ENCODE data around the gene CCNL2.

Gene CCNL2

DNA sequence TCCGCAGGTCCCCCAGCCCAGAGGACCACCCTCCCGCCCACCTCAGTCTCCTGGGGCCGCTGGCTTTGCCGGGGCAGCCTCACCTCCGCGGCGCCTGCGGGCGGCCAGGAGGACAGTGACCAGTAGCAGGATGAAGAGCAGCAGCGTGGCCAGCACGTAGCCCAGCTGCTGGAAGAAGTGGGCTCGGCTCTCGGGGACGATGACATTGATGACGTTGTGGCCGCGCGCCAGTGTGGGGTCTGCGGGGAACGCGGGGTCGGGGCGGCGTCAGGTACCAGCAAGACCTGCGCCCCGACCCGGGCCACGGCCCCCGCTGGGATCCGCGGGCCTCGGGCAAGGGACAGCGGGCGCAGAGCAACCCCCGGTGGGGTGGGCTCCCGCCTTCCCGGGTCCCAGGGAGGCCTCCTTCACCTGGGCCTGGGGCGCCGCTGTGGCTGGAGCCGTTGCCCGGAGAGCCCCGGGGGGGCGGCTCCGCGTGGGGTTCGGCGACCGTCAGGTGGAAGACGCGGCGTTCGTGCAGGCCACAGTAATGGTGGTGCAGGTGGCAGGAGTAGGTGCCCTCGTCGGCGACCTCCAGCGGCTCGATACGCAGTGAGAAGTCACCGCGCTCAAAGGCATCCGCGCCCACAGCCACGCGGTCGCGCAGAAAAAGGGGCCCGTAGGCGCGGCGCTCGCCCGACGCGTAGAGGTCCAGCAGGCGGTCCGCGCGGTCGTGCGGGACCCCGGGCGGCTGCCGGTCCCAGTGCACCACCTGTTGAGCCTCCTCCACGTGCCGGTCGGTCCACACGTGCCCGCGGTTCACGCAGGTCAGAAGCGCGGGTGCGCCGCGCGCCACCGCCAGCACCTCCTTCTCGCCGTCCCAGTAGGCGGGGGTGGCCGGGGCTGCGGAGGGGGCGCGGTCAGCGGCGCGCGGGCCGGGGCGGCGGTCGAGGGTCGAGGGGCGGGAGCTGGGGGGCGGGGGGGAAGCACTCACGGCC lies 44.6 kb downstream of the CCNL2 start:
- no peak for DNase-seq

- DNase-seq: no peak
These were observed 45.6 kb downstream of the CCNL2 start for GRCh38 chr1:1353389-1354151.

DNA sequence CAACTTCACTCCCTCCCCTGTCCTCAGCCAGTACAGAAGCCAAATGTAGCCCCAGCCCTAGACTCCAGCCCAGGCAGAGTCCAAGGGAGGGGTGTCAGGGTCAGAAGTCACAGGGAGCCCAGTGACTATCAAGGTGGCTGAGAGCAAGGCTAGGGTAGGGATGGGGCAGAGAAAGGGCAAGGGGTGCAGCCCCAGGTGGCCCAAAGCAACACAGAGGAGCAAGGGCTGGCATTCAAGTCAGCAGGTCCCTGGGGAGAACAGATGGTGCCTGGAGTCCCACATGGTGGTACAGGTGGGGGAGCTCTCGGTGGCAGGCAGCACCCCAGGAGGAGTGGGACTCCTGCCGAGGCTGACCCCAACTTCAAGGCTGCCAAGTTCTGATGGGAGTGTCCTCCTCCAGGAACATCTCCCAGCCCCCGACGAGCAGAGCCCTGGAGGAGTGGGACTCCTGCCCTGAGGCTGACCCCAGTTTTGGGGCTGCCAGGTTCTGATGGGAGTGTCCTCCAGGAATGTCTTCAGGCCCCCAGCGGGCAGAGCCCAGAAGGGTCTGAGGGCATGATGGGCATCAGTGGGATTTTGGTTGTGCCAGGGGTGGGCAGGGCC lies 46.2 kb downstream of the CCNL2 start:
- no peak for DNase-seq

GRCh38 chr1:1351511-1352427 lies 47.4 kb downstream of the CCNL2 start:
- no peak for DNase-seq

- no peak for DNase-seq
These were observed 49.7 kb downstream of the CCNL2 start, which contains the start of gene DVL1 for GRCh38 chr1:1349256-1350012. Gene DVL1 (minus strand): TSS chr1:1349418. CDS start chr1:1349065, 353 bp downstream.

DNA sequence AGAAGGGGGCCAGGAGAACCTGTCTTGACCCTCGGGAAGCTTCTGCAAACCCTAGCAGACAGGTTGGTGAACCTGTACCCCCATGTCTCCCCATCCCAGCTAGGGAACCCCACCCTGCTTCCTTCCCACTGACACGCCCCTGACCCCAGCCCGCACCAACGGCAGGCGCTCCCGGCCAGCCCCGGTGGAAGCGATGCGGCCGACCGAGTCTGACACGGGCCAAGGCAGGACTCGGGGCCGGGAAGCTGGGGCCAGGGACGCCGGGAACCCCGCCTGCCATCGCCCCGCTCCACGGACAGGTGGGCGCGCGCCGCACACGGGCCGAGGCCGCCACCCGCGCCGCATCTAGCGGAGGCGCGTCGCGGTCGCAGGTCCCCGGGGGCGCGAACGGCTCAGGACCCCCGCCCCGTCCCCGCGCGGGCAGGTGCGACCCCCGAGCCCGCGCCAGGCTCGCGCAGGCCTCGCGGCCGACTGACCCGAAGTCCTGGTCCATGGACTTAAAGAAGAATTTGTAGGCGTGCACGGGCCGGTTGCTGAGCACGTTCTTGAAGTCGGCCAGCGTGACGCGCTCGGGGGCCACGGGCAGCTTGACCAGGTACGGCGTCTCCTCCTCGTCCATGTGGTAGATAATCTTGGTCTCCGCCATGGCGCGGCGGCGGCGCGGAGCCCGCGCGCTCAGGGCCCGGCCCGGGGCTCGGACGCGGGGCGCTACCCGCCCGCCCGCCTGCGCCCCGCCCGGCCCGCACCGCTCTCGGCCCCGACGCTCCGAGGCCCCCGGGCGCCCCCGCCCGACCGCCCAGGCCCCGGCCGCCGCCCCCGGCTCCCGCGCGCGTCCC lies 50.5 kb downstream of the CCNL2 start:
- DNase-seq: no peak

DNA sequence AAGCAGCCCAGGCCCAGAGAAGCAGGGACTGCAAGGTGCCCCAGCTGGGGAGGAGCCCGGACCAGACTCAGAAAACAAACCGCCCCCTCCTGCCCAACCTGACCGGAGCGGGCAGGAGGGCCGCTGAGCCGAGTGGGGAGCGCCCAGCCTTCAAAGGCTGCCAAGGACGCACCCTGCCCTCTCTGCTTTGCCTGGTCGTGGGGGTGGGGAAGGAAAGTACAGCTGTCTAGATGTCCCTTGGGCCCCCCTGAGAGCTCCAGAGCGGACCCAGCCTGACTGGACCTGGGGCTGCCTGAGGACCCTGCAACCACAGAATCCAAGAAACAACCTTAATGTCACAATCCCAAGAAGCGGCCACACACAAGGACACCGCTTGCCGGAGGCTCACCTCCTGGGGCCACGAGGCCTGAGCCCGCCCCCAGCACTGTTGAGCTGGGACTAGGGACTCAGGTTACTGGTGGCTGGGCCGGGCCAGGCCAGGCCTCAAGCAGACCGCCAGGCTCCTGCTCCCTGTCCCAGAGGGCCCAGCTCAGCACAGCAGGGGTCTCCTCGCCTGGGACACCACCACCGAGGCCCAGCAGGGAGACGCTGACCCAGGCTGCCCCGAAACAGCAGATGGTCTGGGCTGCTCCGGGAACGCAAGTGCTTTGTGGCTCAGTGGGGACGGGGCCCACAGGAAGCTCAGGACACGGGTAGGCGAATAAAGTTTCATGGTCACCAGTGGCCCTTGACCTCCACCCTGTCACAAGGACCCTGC lies 51.3 kb downstream of the CCNL2 start:
- DNase-seq: no peak

DNA sequence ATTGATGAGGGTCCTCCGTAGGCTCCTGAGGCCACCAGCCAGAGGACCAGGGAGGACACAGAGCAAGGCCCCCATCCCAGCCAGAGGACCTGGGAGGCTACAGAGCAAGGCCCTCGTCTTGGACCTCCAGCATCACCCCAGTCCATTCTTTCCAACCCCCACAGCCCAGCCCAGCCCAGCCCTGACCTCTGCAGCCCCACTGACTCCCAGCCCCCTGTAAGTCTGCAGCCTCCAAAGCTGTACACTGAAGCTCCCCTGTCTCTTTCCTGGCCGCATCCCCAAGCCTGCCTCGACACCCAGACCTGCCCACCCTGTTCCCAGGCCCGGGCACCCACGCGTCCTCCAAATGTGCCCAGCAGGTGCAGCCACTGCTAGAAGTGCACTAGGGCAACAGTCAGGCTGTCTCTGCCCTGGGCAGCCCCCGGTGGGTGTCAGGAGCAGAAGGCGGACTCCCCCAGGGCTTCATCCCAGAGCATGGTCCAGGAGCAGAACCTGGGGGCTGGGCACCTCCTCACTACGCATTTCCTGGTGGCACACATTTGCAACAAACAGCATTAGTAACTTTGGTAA lies 52.0 kb downstream of the CCNL2 start:
- DNase-seq: no peak

GRCh38 chr1:1346501-1346890 lies 52.6 kb downstream of the CCNL2 start:
- DNase-seq: no peak

DNA sequence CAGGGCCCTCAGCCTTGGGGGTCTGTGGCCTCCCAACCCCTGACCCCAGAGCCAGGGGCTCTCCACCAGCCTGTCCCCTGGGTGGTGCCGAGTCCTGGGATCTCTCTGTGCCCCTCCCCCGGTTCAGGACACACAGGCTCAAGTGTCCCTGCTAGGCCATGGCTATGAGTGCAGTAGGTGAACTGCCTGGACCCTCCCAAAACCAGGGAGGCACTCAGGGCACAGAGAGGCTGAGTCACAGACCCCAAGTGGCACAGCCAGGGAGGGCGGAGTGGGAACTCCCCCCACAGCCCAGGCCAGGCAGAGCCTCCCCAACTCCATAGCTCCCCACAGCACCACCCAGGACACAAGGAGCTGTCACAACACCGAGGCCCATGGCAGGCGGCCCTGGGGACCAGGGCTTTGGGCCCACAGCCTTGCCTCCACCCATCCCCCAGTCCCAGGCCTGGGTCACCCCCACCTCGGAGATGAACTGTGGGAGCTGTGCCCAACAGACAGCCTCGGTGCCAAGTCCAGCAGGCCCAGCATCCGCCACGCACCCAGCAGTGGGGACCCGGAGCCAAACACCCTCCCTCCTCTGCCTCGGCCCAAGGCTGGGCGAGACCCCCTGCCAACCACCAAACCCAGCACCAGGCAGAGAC lies 53.2 kb downstream of the CCNL2 start:
- no peak for DNase-seq

DNA sequence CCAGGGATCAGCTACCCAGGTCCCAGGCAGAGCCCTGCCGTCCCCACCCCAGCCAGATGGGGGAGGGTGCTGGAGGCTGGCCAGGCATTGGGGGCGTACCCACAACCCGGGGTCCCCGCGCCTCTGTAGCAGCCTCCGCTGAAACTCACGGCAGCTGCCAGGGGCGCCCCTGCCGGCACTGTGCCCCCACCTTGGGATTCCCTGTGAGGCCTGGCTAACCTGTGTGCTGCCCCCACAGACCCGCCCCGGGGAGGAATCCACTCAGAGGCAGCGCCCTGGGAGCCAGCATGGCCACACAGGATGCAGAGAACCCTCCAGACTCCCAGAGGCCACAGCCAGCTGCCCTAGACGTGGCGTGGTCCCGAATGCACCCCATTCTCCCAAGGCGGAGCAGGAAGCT lies 53.8 kb downstream of the CCNL2 start:
- no peak for DNase-seq

DNA sequence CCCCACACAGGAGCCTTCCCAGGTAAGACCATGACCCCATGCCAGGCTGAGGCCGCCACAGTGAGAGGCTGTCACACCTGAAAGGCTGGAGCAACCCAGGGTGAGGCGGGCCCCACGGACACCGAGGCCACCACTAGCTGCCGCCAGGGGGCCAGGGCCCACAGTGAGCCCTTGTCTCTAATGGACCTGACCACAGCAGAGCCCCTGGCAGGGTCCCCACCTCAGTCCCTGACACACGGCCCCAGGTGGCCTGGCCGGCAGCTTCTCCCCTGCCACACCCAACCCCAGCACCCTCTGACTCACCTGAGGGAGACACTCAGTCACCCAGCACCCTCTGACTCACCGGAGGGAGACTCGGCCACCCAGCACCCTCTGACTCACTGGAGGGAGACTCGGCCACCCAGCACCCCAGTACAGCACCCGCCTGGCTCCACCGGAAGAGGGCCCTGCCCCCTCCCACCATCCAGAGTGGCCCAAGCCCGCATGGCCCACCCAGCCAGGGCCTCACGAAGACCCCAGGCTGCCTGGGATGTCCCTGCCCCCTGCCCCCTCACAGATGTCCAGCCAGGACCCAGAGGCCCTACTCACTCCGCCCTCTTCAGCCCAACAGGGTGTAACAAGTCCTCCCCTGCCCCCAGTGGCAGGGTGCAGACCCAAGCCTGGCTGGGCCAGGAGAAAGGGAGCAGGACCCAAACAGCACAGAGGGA lies 54.3 kb downstream of the CCNL2 start:
- no peak for DNase-seq

DNA sequence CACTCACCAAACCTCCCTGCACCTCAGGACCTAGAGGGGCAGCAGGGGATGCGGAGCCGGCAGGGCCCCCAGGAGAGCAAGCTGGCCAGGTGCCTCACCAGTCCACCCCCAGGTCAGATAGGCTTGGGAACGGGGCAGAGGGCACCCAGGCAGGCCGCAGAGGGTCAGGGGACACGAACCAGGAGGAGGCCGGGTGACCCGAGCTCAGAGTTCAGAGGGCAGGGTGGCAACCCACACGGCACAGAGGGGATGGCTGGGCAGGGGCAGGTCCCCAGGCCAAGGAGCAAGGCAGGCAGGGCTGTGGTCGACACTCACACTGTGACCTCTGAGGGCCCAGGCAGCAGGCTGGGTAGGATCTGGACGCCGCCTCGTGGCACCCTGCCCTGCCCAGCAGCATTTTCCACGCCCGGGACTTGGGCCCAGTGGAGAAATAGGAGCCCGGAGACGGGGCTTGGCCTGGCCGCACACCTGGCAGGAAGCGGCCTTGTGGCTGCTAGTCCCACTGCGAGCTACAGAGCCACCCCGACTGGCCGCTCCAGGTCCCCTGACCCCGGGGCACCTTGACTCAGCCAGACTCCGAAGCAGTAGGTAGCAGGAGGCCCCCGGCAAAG lies 55.2 kb downstream of the CCNL2 start:
- no peak for DNase-seq

- no peak for DNase-seq
These were observed 56.5 kb downstream of the CCNL2 start for GRCh38 chr1:1342584-1343115.

GRCh38 chr1:1342061-1342562 lies 57.0 kb downstream of the CCNL2 start:
- DNase-seq: no peak

GRCh38 chr1:1341549-1342021 lies 57.5 kb downstream of the CCNL2 start:
- no peak for DNase-seq
